Heart left ventricle (tissue), 13 donors: Measurements from ENCODE around the gene SH3BP2.

Experiments
- CTCF ChIP-seq, 12 donors: fragments of 200-600 bp; sonication (generic) in 4 of 12; IDR thresholded peaks; one replicate each; pipeline versions ENCODE4 v1.5.0 to v1.8.0; 2018 to 2022; ENCODE audit warnings: antibody characterized with exemption in 12 of 12, mild to moderate bottlenecking in 5 of 12
- POLR2A ChIP-seq, 2 donors: fragments of 450-650 bp; IDR thresholded peaks; one replicate each; pipeline ENCODE4 v1.6.1; 2017; ENCODE audit warnings: antibody characterized with exemption in 2 of 2, mild to moderate bottlenecking in 2 of 2, moderate library complexity in 2 of 2
- donor health status: ischemic (EF 13 %, LVEDD 7.1; RV severe dilation, severe dysfunction).
- donor health status: DM: no; HTN: yes; CAD: no.
- donor health status: DM: no; HTN: no; CAD: no.
- donor health status: ischemic (EF 25% LVEDD 6.9; RV normal size, moderate dysfunction).
- donor health status: ischemic (EF 25% LVEDD 5.7; RV mildly dilated, moderate dysfunction).
- donor health status: ischemic (EF 35%, LVEDD 5.7; RV mildly dilated, moderate dysfunction).
- donor health status: nonischemic (EF 11% LVEDD 7.7; RV severe dilation, severe dysfunction).
- donor health status: DM: yes; HTN: yes; CAD: no.
- donor health status: PGD.
- donor health status: ischemic (EF 29% LVEDD 5.4; RV normal size, mild dysfunction).
- donor health status: nonischemic (EF 23%, LVEDD 6.1; RV moderate dilation, normal function).

GRCh38 chr4:2871911-2872310, 79.0 kb downstream of the SH3BP2 start:
- TF ChIP-seq CTCF (IDR thresholded peaks at IDR 0.05) = no peak
- no peak for TF ChIP-seq POLR2A (IDR thresholded peaks at IDR 0.05)
